NB4 (cell line): Measurements from ENCODE around the gene SNRK.

Experiments used
- POLR2A ChIP-seq: IDR thresholded peaks from 2 replicates; pipeline ENCODE4 v1.6.1; 2011; ENCODE audit warnings: mild to moderate bottlenecking; ENCODE audit not compliant: insufficient read length; ENCODE audit errors: extremely low read depth
- TF ChIP-seq, protein P1 (sequence below): IDR thresholded peaks from one replicate; pipeline ENCODE4 v1.5.1; 2012; ENCODE audit warnings: low read depth, low read length

DNA sequence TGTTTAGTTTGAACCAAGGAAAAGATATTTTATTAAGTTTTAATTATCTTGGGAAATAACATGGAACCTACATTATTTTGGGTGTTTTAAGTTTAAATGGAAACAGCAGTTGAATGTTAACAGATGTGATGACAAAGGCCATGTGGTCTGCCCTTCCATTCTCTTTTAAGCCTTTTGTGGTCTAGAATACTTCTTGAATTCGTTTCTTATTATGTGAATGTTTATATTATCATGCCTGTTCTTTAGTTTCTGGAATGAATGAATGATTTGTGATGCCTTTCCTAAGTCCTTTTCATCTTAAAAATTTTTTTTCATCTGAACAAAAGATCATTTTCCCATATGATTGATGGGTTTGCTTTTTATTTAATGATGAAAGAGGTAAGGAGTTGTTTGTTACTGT is 44.6 kb downstream of the SNRK start:
- TF ChIP-seq, protein P1, sequence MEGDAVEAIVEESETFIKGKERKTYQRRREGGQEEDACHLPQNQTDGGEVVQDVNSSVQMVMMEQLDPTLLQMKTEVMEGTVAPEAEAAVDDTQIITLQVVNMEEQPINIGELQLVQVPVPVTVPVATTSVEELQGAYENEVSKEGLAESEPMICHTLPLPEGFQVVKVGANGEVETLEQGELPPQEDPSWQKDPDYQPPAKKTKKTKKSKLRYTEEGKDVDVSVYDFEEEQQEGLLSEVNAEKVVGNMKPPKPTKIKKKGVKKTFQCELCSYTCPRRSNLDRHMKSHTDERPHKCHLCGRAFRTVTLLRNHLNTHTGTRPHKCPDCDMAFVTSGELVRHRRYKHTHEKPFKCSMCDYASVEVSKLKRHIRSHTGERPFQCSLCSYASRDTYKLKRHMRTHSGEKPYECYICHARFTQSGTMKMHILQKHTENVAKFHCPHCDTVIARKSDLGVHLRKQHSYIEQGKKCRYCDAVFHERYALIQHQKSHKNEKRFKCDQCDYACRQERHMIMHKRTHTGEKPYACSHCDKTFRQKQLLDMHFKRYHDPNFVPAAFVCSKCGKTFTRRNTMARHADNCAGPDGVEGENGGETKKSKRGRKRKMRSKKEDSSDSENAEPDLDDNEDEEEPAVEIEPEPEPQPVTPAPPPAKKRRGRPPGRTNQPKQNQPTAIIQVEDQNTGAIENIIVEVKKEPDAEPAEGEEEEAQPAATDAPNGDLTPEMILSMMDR: no peak
- TF ChIP-seq POLR2A: no peak
